ENCODE results near the gene MOBP. TPM values are rescaled to one million over a fixed set of nuclear protein-coding genes. Genes with fewer than 3 reads are reported as not detected.
A peak's percentile ranks its signal among the peaks of the same experiment; 100 is the strongest.

MOBP gene
- total RNA-seq, 1 experiment from 2014 or later, result not detected

- intact Hi-C loops (cut with micrococcal nuclease), result no loop called here
These were observed 35.1 kb upstream of the MOBP start for GRCh38 chr3:39432342-39432741.

DNA sequence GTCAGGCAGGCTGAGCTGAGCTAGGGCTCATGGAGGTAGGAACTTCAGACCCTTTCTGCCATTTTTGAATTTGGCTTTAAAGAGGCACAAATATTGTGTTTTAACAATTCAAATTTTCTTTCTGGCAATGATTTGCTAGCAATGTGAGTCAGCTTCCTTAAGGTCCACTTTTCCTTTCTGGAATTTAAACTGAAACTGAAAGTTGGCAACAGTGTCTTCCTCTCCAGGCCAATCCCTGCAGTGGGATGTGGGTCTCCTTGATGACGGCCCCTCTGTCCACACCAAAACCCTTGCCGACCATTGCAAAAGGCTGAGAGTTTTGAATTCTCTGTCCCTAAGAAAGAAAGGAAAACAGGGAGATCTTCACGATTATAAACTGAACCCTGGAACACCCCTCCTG, 33.8 kb upstream of the MOBP start:
- CTCF ChIA-PET, result no interaction called here
- POLR2A ChIA-PET (ENCODE audit: unreplicated experiment), result no interaction called here
- Histone ChIP-seq H3K4me3 (ENCODE audit: low read length) (no peak overlapping the region), H3K27me3 (ENCODE audit: low read length) (no peaks in the 10 kb centered on the region), H2AFZ (ENCODE audit: low read length) (peak overlapping the region; percentile 75), H3K27ac (ENCODE audit: low read length) (no peak overlapping the region), H3K9me2 (replicated peaks; ENCODE audit: low read length) (no peaks in the 10 kb centered on the region), H3K4me1 (ENCODE audit: insufficient read depth, low read length) (peaks cover 16% of the 10 kb centered on the region), H4K20me1 (ENCODE audit: low read length) (no peaks in the 10 kb centered on the region), H3K9ac (ENCODE audit: low read length) (no peak overlapping the region), H3F3A (ENCODE audit: low read length, unreplicated experiment) (no peaks in the 10 kb centered on the region), H3K79me2 (ENCODE audit: low read length) (no peaks in the 10 kb centered on the region), H3K9me3 (ENCODE audit: low read length) (no peaks in the 10 kb centered on the region), H3K4me2 (ENCODE audit: low read length) (peak overlapping the region; percentile 29; the same call in 1 of the 2 replicates), H3K36me3 (ENCODE audit: low read depth, low read length) (no peaks in the 10 kb centered on the region)
- no TSS peak for BruUV-seq (replicated peaks)
- intact Hi-C loops (cut with micrococcal nuclease), result no loop called here
- DNase-seq (peak; percentile 49), ATAC-seq (peak; percentile 50)
- TF ChIP-seq EZH2 (IDR thresholded peaks at IDR 0.05; ENCODE audit: low read length, unreplicated experiment), result no peak
- TF ChIP-seq CTCF (conservative IDR thresholded peaks at IDR 0.05; ENCODE audit: low read depth, low read length), result no peak
- no peak for TF ChIP-seq EZH2phosphoT487 (IDR thresholded peaks at IDR 0.05; ENCODE audit: borderline replicate concordance, low read length)

More at GRCh38 chr3:39432342-39432741, 35.1 kb upstream of the MOBP start:
- Histone ChIP-seq H4K20me1 (ENCODE audit: low read length) (no peaks in the 10 kb centered on the region), H3K4me2 (ENCODE audit: low read length) (no peak overlapping the region), H3K9ac (ENCODE audit: low read length) (no peak overlapping the region), H3K4me1 (ENCODE audit: insufficient read depth, low read length) (peaks cover 16% of the 10 kb centered on the region), H3K4me3 (ENCODE audit: low read length) (no peak overlapping the region), H3K27me3 (ENCODE audit: low read length) (no peaks in the 10 kb centered on the region), H3F3A (ENCODE audit: low read length, unreplicated experiment) (no peaks in the 10 kb centered on the region), H3K9me2 (replicated peaks; ENCODE audit: low read length) (no peaks in the 10 kb centered on the region), H3K27ac (ENCODE audit: low read length) (no peak overlapping the region), H3K36me3 (ENCODE audit: low read depth, low read length) (no peaks in the 10 kb centered on the region), H3K79me2 (ENCODE audit: low read length) (no peaks in the 10 kb centered on the region), H2AFZ (ENCODE audit: low read length) (no peak overlapping the region), H3K9me3 (ENCODE audit: low read length) (no peaks in the 10 kb centered on the region)
- ChIA-PET POLR2A (ENCODE audit: unreplicated experiment) (no interaction called here), CTCF (no interaction called here)
- peak; percentile 61 for ATAC-seq
- no TSS peak for BruUV-seq (replicated peaks)
- TF ChIP-seq EZH2phosphoT487 (IDR thresholded peaks at IDR 0.05; ENCODE audit: borderline replicate concordance, low read length) (no peak), EZH2 (IDR thresholded peaks at IDR 0.05; ENCODE audit: low read length, unreplicated experiment) (no peak), CTCF (conservative IDR thresholded peaks at IDR 0.05; ENCODE audit: low read depth, low read length) (no peak)
- DNase-seq, result peak; percentile 67

DNA sequence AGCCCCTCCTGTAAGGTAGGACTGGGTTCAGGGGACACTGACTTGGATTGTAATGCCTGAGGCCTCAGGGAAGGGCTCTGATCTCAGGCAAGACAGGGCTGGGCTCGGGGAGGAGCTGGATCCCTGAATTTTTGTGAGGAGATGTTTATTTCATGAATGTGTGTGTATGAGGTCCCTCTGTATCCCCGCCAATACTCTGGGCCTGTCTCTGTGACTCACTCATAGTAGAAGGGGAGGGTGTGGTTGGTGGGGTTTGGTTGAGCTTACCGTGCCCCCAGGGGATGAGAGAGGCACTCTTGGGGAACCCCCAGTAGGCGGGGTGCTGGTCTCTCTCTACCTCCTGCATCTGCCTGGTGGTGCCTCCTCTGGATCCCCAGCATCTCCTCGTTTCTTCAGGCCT, 32.9 kb upstream of the MOBP start:
- intact Hi-C loops (cut with micrococcal nuclease), result no loop called here
- H3K9ac ChIP-seq (ENCODE audit: low read length), result no peak overlapping the region
- no TSS peak for BruUV-seq (replicated peaks)
- H4K20me1 ChIP-seq (ENCODE audit: low read length), result no peaks in the 10 kb centered on the region
- DNase-seq (no peak), ATAC-seq (0 out of 2 replicates have a peak, but pooled peaks have one; percentile 14)
- H3K27me3 ChIP-seq (ENCODE audit: low read length), result no peaks in the 10 kb centered on the region
- no peaks in the 10 kb centered on the region for H3K9me3 ChIP-seq (ENCODE audit: low read length)
- H3K4me2 ChIP-seq (ENCODE audit: low read length), result no peak overlapping the region
- H3K9me2 ChIP-seq (replicated peaks; ENCODE audit: low read length), result no peaks in the 10 kb centered on the region
- H3K79me2 ChIP-seq (ENCODE audit: low read length), result no peaks in the 10 kb centered on the region
- H3K36me3 ChIP-seq (ENCODE audit: low read depth, low read length), result no peaks in the 10 kb centered on the region
- H3K27ac ChIP-seq (ENCODE audit: low read length), result no peak overlapping the region
- H3K4me3 ChIP-seq (ENCODE audit: low read length), result no peak overlapping the region
- peaks cover 16% of the 10 kb centered on the region for H3K4me1 ChIP-seq (ENCODE audit: insufficient read depth, low read length)
- no peak overlapping the region for H2AFZ ChIP-seq (ENCODE audit: low read length)
- TF ChIP-seq EZH2phosphoT487 (IDR thresholded peaks at IDR 0.05; ENCODE audit: borderline replicate concordance, low read length), result no peak
- no peak for TF ChIP-seq CTCF (conservative IDR thresholded peaks at IDR 0.05; ENCODE audit: low read depth, low read length)
- no peak for TF ChIP-seq EZH2 (IDR thresholded peaks at IDR 0.05; ENCODE audit: low read length, unreplicated experiment)
- no peaks in the 10 kb centered on the region for H3F3A ChIP-seq (ENCODE audit: low read length, unreplicated experiment)
- ChIA-PET CTCF (no interaction called here), POLR2A (ENCODE audit: unreplicated experiment) (no interaction called here)

All from PC-3 (cell line).